HG02623 (cell line): ENCODE data around the gene MFNG.
"Not testable (repeated sequence)": the region's sequence is repeated elsewhere in the genome, so short reads cannot be mapped to it uniquely, and the experiment has no call there.

ENCODE experiments used
- ATAC-seq: cut with Tn5 transposase; IDR thresholded peaks from one replicate; pipeline ENCODE4 v1.9.1; 2021; ENCODE audit warnings: moderate library complexity; ENCODE audit not compliant: unreplicated experiment

The MFNG gene

GRCh38 chr22:37476389-37477329 lies 9.5 kb downstream of the MFNG start:
- no peak for ATAC-seq

- no peak for ATAC-seq
Measured at GRCh38 chr22:37474447-37475090, 11.6 kb downstream of the MFNG start.

GRCh38 chr22:37473437-37473946 lies 12.7 kb downstream of the MFNG start:
- ATAC-seq = no peak

- no peak for ATAC-seq
Measured at GRCh38 chr22:37472418-37473006, 13.7 kb downstream of the MFNG start.

GRCh38 chr22:37471727-37472417 lies 14.3 kb downstream of the MFNG start:
- no peak for ATAC-seq

- no peak for ATAC-seq
Measured at GRCh38 chr22:37470087-37470445, 16.1 kb downstream of the MFNG start.

- no peak for ATAC-seq
Measured at GRCh38 chr22:37469416-37470086, 16.6 kb downstream of the MFNG start.

- ATAC-seq = not testable (repeated sequence)
Measured at GRCh38 chr22:37468201-37468695, 17.9 kb downstream of the MFNG start.

GRCh38 chr22:37467391-37467955 lies 18.7 kb downstream of the MFNG start:
- ATAC-seq = no peak

GRCh38 chr22:37464181-37464580 lies 22.0 kb downstream of the MFNG start:
- no peak for ATAC-seq

GRCh38 chr22:37462983-37463382 lies 23.2 kb downstream of the MFNG start:
- no peak for ATAC-seq

GRCh38 chr22:37462436-37462835 lies 23.7 kb downstream of the MFNG start:
- no peak for ATAC-seq

GRCh38 chr22:37461961-37462360 lies 24.2 kb downstream of the MFNG start:
- ATAC-seq = no peak

GRCh38 chr22:37460684-37461083 lies 25.5 kb downstream of the MFNG start:
- ATAC-seq = no peak

- ATAC-seq = no peak
Measured at GRCh38 chr22:37459206-37459605, 27.0 kb downstream of the MFNG start.

- no peak for ATAC-seq
Measured at GRCh38 chr22:37457093-37457893, 28.9 kb downstream of the MFNG start.

GRCh38 chr22:37456346-37456745 lies 29.8 kb downstream of the MFNG start:
- ATAC-seq = no peak

GRCh38 chr22:37455896-37456295 lies 30.3 kb downstream of the MFNG start:
- no peak for ATAC-seq
